ELF-1 (cell line): ENCODE data around the gene PLPP4.
A peak's percentile ranks its signal among the peaks of the same experiment; 100 is the strongest.

Experiments used
- DNase-seq: peaks from one replicate; pipeline ENCODE4 v3.0.0-alpha.2; 2016; ENCODE audit warnings: low read depth, low spot score

The PLPP4 gene

GRCh38 chr10:120607710-120608703, 151.0 kb downstream of the PLPP4 start:
- DNase-seq, result no peak

GRCh38 chr10:120609006-120609405, 152.0 kb downstream of the PLPP4 start:
- no peak for DNase-seq

GRCh38 chr10:120610791-120611190, 153.8 kb downstream of the PLPP4 start:
- no peak for DNase-seq

GRCh38 chr10:120612756-120613155, 155.7 kb downstream of the PLPP4 start:
- no peak for DNase-seq

GRCh38 chr10:120613180-120613579, 156.2 kb downstream of the PLPP4 start:
- no peak for DNase-seq

GRCh38 chr10:120614680-120615079, 157.7 kb downstream of the PLPP4 start:
- DNase-seq, result no peak

GRCh38 chr10:120616311-120616911, 159.4 kb downstream of the PLPP4 start:
- no peak for DNase-seq

GRCh38 chr10:120628197-120628596, 171.2 kb downstream of the PLPP4 start:
- no peak for DNase-seq

- DNase-seq, result no peak
These were observed 173.2 kb downstream of the PLPP4 start for GRCh38 chr10:120630266-120630665.

- DNase-seq, result no peak
These were observed 175.0 kb downstream of the PLPP4 start for GRCh38 chr10:120632047-120632446.

GRCh38 chr10:120632942-120633341, 175.9 kb downstream of the PLPP4 start:
- no peak for DNase-seq

GRCh38 chr10:120634659-120635058, 177.6 kb downstream of the PLPP4 start:
- peak; percentile 64 for DNase-seq
